Measurements from ENCODE around the gene NELFCD.

Gene NELFCD

DNA sequence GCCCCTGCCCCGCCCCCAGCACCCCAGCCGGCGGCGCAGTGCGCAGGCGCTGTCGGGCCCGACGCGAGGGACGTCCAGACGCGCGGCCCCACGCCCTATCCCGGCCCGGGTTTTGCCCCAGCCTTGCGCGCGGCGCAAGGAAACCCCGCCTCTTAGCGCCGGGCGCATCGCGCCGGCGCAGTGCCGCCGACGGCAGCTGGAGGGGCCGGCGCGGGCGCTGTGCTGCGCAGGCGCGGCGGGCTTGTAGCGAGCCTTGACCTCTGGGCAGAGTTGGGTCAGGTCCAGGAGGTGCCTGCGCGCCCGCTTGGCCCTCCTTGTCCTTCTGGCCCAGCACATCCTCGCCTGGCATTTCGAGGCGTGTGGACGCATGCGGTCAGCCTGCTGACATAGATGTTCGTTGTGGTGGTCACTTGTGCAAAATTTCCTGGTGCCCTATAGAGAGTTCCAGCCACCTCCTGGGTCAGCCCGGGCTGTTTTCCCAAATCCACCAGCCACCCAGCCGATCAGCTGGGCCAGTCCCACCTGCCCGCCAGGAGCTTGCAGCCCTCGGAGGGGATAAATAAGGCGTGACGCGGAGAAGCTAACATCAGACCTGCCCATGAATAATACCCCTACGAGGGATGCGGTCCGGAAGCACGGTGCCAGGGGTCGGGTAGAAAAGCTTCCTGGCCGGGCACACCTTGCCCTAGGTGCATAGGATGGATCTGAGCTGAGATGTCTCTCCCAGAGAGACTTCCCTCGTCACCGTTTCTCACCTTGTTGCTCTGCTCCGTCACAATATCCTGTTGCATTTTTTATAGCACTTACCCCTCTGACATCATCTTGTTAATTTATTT lies 62.0 kb downstream of the NELFCD start:
- Mint-ChIP-seq H3K27me3 (no peaks in the 10 kb centered on the region), H3K36me3 (ENCODE audit: insufficient read depth) (peaks cover 25% of the 10 kb centered on the region), H3K4me1 (peaks cover 41% of the 10 kb centered on the region), H3K27ac (ENCODE audit: low read depth) (peak overlapping the region; percentile 90), H3K9me3 (no peaks in the 10 kb centered on the region), H3K4me3 (peak overlapping the region; percentile 76)
- ATAC-seq (replicated peaks; ENCODE audit: extremely low read depth, poor library complexity, severe bottlenecking) (peak; percentile 86), DNase-seq (ENCODE audit: low spot score in 2 of 2) (peak; percentile 89 to 92)

DNA sequence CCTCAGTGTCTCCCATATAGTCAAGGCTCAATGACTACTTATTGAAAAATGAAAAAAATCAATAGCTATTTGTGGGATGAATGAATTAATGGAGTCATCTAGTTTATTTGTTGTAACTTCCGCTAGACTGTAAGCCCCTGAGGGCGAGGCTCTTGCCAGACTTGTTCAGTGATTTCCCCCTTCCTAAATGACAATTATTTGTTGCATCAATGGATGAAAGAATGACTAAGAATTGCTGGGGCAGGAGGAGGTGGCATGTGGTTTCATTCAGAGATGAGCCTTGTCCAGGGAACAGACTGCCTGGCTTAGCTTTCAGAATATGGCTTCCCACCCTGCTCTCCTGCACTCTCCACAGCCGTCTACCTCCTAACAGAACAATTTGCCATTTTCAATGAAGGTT lies 62.6 kb downstream of the NELFCD start:
- ATAC-seq (replicated peaks; ENCODE audit: extremely low read depth, poor library complexity, severe bottlenecking), result peak; percentile 17

DNA sequence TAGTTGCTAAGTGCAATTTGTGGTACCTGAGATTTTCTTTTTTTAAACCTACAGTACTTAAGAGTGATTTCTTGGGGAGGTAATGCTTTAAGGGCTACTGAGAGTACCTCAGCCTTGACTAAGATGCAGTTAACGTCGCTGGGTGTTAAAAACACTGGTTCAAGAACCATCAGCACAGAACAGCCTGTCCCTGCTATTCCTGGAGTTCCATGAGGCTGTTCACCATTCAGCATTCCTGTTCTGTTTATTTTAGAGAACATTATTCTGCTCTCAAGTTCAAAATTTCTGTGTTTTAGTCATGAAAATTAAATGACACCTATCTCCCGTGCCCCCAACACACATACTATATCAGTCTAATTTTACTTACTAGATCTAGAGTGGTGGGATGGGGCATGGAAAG lies 63.2 kb downstream of the NELFCD start:
- peaks cover 4% of the 10 kb centered on the region for H3K27me3 Mint-ChIP-seq
- peak overlapping the region; percentile 90 for H3K27ac Mint-ChIP-seq (ENCODE audit: low read depth)
- DNase-seq (ENCODE audit: low spot score in 2 of 2), result no peak
- H3K4me3 Mint-ChIP-seq, result no peak overlapping the region
- peaks cover 18% of the 10 kb centered on the region for H3K36me3 Mint-ChIP-seq (ENCODE audit: insufficient read depth)
- peaks cover 34% of the 10 kb centered on the region for H3K4me1 Mint-ChIP-seq
- ATAC-seq (replicated peaks; ENCODE audit: extremely low read depth, poor library complexity, severe bottlenecking), result no peak
- H3K9me3 Mint-ChIP-seq, result no peaks in the 10 kb centered on the region

More for the DNA sequence above, 62.6 kb downstream of the NELFCD start:
- Mint-ChIP-seq H3K4me1 (peaks cover 40% of the 10 kb centered on the region), H3K27ac (ENCODE audit: low read depth) (peak overlapping the region; percentile 90), H3K9me3 (no peaks in the 10 kb centered on the region), H3K27me3 (no peaks in the 10 kb centered on the region), H3K4me3 (peak overlapping the region; percentile 76), H3K36me3 (ENCODE audit: insufficient read depth) (peaks cover 21% of the 10 kb centered on the region)
- no peak for DNase-seq (ENCODE audit: low spot score in 2 of 2)

Data from central memory CD8-positive, alpha-beta T cell (primary cell).